RWPE2 (cell line): ENCODE results near the gene IARS2.
A peak's percentile ranks its signal among the peaks of the same experiment; 100 is the strongest.
"Not testable (repeated sequence)": the region's sequence is repeated elsewhere in the genome, so short reads cannot be mapped to it uniquely, and the experiment has no call there.

ENCODE experiments used
- ATAC-seq: fragments of 200-7000 bp; cut with Tn5 transposase; 3 replicates; pipeline ENCODE4 v1.9.1; 2021; ENCODE audit warnings: low read depth
- DNase-seq: peaks from one replicate; pipeline ENCODE4 v3.0.0-alpha.2; 2020; ENCODE audit warnings: low spot score
- H3K27ac ChIP-seq: fragments of 450-650 bp; 2 replicates; pipeline ENCODE4 v1.5.1; 2017; ENCODE audit warnings: mild to moderate bottlenecking; ENCODE audit not compliant: poor library complexity, severe bottlenecking
- H3K27me3 ChIP-seq: fragments of 250-450 bp; sonication (Bioruptor Pico); 2 replicates; pipeline ENCODE4 v1.5.1; 2021; ENCODE audit warnings: mild to moderate bottlenecking, moderate library complexity; ENCODE audit not compliant: insufficient read depth, poor library complexity, severe bottlenecking
- H3K36me3 ChIP-seq: fragments of 250-450 bp; sonication (Bioruptor Pico); 2 replicates; pipeline ENCODE4 v1.5.1; 2020; ENCODE audit warnings: low read depth, mild to moderate bottlenecking, moderate library complexity
- H3K4me1 ChIP-seq: fragments of 250-450 bp; sonication (Bioruptor Pico); 2 replicates; pipeline ENCODE4 v1.5.1; 2021; ENCODE audit warnings: mild to moderate bottlenecking, moderate library complexity; ENCODE audit not compliant: insufficient read depth, poor library complexity, severe bottlenecking
- H3K4me3 ChIP-seq: fragments of 250-450 bp; sonication (Bioruptor Pico); 2 replicates; pipeline ENCODE4 v1.5.1; 2021; ENCODE audit warnings: mild to moderate bottlenecking, moderate library complexity; ENCODE audit not compliant: severe bottlenecking
- H3K9me3 ChIP-seq: fragments of 250-450 bp; sonication (Bioruptor Pico); 2 replicates; pipeline ENCODE4 v1.5.1; 2021; ENCODE audit warnings: mild to moderate bottlenecking, moderate library complexity; ENCODE audit not compliant: severe bottlenecking
- TF ChIP-seq, protein P1 (sequence below): fragments of 450-650 bp; IDR thresholded peaks from one replicate; pipeline ENCODE4 v1.5.1; 2017; ENCODE audit warnings: mild to moderate bottlenecking, moderate library complexity; ENCODE audit not compliant: poor library complexity, severe bottlenecking

IARS2 gene

GRCh38 chr1:220092694-220093093 lies 1.2 kb upstream of the IARS2 start:
- Histone ChIP-seq H3K4me3 (no peak overlapping the region), H3K27ac (no peak overlapping the region), H3K9me3 (no peaks in the 10 kb centered on the region), H3K27me3 (no peaks in the 10 kb centered on the region), H3K36me3 (peaks cover 10% of the 10 kb centered on the region), H3K4me1 (no peaks in the 10 kb centered on the region)
- ATAC-seq (no peak), DNase-seq (no peak)
- TF ChIP-seq, protein P1, sequence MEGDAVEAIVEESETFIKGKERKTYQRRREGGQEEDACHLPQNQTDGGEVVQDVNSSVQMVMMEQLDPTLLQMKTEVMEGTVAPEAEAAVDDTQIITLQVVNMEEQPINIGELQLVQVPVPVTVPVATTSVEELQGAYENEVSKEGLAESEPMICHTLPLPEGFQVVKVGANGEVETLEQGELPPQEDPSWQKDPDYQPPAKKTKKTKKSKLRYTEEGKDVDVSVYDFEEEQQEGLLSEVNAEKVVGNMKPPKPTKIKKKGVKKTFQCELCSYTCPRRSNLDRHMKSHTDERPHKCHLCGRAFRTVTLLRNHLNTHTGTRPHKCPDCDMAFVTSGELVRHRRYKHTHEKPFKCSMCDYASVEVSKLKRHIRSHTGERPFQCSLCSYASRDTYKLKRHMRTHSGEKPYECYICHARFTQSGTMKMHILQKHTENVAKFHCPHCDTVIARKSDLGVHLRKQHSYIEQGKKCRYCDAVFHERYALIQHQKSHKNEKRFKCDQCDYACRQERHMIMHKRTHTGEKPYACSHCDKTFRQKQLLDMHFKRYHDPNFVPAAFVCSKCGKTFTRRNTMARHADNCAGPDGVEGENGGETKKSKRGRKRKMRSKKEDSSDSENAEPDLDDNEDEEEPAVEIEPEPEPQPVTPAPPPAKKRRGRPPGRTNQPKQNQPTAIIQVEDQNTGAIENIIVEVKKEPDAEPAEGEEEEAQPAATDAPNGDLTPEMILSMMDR = no peak

GRCh38 chr1:220093361-220094015 lies 444 bp upstream of the IARS2 start:
- Histone ChIP-seq H3K4me1 (no peaks in the 10 kb centered on the region), H3K27ac (peak overlapping the region; percentile 49), H3K4me3 (no peak overlapping the region), H3K36me3 (peaks cover 13% of the 10 kb centered on the region), H3K27me3 (no peaks in the 10 kb centered on the region), H3K9me3 (no peaks in the 10 kb centered on the region)
- ATAC-seq (no peak), DNase-seq (no peak)
- TF ChIP-seq, protein P1 = no peak

DNA sequence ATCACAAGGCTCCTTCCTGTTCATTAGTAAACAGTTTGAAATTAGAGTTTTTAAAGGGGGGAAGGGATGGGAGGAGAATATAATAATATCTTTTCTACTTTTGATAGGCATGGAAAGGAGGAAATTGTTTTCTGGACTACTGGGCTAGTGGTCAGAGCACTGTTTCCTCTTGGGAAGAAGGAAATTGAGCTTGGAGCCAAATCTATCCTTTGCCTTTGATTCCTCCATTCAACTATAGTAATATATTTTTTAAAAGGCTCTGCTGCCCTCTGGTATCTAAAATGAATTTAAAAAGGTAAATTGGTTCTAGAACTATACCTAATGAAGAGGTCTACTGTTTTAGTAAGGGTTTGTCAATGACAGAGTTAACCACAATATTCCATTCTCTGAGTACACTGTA lies 5.9 kb downstream of the IARS2 start:
- Histone ChIP-seq H3K4me1 (no peaks in the 10 kb centered on the region), H3K27me3 (no peaks in the 10 kb centered on the region), H3K27ac (no peak overlapping the region), H3K4me3 (no peak overlapping the region), H3K36me3 (peaks cover 38% of the 10 kb centered on the region), H3K9me3 (no peaks in the 10 kb centered on the region)
- TF ChIP-seq, protein P1 = no peak
- ATAC-seq (no peak), DNase-seq (no peak)

- H3K36me3 ChIP-seq = peaks cover 25% of the 10 kb centered on the region
- H3K4me3 ChIP-seq, H3K9me3 ChIP-seq, DNase-seq, H3K4me1 ChIP-seq, ATAC-seq, H3K27ac ChIP-seq, H3K27me3 ChIP-seq: not testable (repeated sequence)
Measured at GRCh38 chr1:220110473-220110872, 16.5 kb downstream of the IARS2 start.

DNA sequence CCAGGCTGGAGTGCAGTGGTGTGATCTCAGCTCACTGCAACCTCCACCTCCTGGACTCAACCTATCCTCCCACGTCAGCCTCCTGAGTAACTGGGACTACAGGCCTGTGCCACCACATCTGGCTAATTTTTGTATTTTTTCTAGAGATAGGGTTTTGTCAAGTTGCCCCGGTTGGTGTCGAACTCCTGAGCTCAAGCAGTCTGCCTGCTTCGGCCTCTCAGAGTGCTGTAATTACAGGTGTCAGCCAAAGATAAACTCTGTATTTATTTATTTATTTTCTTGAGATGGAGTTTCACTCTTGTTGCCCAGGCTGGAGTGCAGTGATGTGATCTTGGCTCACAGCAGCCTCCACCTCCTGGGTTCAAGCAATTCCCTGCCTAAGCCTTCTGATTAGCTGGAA lies 18.7 kb downstream of the IARS2 start:
- peaks cover 14% of the 10 kb centered on the region for H3K36me3 ChIP-seq
- not testable (repeated sequence) for H3K9me3 ChIP-seq, H3K27ac ChIP-seq, ATAC-seq, H3K4me3 ChIP-seq, H3K27me3 ChIP-seq, H3K4me1 ChIP-seq, DNase-seq

DNA sequence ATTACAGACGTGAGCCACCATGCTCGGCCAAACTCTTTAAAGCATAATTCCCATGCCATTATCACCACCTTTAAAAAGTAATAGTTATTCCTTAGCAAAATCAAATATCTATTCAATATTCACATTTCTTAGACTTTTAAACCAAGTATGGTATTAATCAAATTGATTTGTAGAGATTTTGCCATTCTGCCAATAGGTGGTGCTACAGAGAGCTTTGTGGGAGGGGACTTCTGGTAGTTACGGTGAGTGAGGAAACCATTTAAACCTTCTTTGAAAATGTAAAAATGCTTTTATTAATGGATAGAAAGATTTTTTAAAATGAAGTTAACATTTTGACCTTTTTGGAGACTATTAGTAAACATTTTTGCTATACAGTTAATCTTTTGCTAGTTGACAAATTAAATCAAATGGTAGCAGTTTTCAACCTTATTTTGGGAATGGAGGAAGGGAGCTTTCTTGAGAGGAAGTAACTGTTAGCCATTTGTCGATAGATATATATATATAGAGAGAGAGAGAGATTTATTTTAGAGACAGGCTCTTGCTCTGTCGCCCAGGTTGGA lies 19.3 kb downstream of the IARS2 start:
- H3K27me3 ChIP-seq = no peaks in the 10 kb centered on the region
- peaks cover 14% of the 10 kb centered on the region for H3K36me3 ChIP-seq
- no peaks in the 10 kb centered on the region for H3K4me1 ChIP-seq
- no peak for DNase-seq
- no peaks in the 10 kb centered on the region for H3K9me3 ChIP-seq
- ATAC-seq = no peak
- TF ChIP-seq, protein P1 = peak; percentile 41
- no peak overlapping the region for H3K4me3 ChIP-seq
- H3K27ac ChIP-seq = no peak overlapping the region
